NCI-H187 treated with DMSO at 0.1 percent for 48 hours (cell line): ENCODE data around the gene TFB1M.
"Not testable (repeated sequence)": the region's sequence is repeated elsewhere in the genome, so short reads cannot be mapped to it uniquely, and the experiment has no call there.

Experiments
- DNase-seq: peaks from one replicate; lab custom pipeline; 2025; lab: John Stamatoyannopoulos, UW

Gene TFB1M

DNA sequence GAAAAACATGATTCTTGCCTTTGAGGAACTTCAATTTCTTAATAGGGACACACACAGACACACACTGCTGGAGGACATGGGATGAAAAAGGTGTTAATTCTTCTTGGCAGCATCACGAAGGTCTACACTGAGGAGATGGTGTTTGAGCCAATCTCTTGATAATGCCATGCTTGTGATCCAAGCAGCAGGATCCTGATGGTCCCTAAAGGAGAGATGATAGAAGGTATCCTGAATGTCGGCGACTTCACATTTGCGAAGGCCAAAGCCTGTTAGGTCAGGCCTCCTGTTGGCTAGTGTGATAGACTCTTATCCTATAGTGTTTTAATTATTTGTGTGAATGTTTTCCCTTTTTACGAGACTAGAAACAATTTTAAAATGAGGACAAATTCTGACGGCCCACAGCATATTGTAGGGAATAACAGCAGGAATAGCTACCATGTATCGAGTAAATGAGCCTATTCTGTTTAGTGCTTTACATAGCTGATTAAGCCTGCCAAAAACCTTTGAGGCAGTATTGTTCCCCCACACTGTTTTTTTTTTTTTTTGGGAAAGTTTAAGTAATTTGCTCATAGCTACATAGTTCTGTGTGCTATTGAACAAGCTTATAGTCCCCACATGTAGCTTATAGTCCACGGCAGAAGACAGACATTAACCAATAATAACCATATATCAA is 15.3 kb upstream of the TFB1M start:
- no peak for DNase-seq

DNA sequence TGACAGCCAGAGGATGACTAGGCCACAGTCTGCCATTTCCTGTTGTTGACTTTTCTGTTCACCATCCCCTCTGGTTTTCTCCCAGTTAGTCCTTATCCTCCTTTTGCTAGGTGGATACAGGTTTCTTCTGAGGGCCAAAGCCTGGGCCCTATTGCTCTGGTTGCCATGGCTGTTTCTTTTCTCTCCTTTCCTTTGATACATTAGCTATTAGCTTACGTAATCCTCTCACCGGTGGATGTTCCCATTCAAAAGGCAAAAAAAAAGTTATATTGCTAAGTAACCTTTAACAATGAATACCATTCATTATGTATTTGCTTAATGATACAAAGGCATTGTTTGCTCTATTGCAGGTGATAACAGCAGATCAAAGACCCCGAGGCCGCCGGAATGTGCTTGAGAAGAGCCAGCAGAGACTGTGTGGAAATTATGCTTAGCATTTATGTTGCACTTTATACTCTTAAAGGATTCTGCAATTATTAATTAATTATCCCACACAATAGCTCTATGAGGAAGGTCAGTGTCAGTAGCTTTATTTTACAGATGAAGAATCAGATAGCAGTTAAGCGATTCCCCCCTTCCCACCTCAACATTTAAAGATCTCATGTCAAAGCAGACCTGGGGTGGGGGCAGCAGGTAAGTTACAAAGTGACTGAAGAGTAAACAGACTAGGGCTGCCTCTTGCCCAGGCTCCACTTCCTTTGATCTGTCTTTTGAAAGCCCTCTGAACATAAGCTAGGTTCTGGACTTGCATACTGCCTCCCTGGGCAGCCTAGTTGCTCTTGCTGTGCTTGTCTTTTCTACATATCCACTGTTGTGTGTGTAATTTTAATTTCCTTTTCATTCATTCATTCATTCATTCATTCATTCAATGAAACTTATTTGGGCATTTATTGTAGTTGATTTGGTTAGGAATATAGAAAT is 14.5 kb upstream of the TFB1M start:
- DNase-seq, result no peak

DNA sequence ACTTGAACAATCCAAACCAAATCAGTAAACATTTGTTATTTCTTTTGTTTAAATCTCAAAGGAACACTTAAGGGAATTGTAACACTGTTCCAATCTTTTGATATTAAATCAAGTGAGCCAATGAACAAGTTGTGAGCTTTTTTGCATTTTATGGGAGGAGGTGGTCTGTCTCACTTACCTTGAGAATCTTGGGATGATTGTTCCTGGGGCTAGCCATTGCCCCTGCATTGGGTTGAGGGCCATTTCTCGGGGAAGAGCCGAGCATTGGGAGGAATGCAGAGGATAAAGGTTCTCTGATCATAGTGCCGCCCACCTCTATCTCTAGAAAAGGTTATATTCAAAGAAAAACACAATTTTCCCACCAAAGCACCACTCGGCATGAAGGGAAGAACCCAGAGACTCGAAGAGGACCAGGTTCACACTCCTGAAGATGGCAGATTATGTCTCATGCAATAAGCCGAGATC is 13.8 kb upstream of the TFB1M start:
- DNase-seq, result no peak

DNA sequence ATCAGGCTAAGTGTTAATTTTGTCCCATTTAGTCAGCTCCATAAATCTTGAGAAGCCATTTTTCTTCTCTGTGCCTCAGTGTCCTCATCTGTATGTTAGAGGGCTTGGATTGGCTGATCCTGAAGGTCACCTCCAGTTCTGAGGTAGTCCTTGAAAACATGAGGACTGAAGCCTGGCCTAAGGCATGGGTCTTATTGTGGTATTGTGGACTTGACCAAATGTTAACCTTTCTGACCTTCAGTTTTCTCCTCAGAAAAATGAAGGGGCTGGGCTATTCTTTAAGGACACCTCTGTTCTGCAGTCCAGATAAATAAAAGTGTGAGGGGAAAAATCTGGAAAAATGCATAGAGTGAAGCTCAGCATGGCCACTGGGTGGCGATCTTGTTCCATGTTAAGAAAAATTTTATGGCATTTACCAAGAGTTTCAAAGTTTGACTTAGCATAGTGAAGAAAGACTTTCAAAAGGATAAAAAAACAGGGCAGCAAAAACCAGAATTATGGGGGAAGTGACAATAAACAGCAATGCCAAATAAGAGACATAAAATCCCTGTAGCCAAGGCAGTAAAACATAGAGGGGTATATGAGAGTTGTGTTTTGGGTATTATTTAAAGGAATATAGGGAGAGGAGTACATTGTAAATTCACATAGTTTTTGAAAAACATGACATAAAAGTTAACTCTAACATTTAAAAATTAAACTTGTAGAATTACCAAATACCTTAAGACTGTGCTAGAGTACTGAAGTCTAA is 13.2 kb upstream of the TFB1M start:
- peak; percentile 1 for DNase-seq

DNA sequence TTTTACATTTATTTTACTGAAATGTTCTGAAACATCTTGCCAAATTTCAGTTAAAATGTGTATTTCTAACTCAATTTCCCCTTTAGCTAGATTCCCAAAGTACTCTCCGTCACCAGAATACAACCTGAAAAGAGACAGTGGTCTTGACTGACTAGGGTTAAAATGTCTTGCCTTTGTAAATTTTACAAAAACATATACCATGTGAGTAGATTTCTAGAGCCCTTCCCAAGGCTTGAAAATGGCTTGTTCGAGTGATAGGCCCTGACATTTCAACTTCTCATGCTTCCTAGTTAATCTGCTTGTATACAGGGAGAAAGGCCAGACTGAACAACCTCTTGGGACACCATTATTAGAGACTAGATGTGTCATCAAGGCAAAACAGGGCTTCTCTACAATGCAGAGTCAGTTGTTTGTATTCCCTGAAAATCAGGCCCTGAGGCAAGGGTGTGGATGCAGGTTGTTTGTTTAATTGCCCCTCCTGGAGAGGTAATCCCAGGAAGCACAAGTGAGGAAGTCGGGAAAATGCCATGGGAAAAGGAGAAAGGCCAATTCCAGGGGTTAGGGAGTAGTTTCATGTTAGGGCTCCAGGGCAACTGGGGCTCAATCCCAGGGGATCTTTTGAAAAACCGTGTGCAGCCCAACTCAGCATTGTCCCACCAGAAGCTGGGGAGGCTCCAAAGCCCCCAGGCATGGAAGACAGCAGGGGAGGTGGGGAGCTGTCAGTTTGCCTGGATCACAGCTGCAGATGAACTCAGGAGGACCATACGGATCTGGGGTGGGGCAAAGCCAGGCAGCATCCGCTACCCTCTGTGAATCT is 11.6 kb upstream of the TFB1M start:
- no peak for DNase-seq

DNA sequence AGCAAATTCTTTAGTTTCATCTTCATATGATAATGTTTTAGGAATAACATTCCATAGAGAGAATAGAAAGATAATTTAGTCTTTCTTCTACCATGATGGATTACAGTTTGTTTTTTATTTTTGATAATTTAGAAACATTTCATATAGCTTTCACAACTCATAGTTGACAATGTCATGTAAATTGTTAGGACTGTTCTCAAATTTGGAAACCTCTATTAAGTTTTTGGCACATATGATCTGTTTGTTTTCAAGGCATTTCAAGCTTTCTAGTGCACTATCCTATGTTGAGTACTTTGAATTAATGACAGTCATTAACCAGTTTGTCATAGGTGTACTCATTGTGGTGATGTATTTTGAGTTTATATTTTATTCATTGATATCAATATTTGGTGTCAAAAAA is 10.7 kb upstream of the TFB1M start:
- DNase-seq, result no peak

DNA sequence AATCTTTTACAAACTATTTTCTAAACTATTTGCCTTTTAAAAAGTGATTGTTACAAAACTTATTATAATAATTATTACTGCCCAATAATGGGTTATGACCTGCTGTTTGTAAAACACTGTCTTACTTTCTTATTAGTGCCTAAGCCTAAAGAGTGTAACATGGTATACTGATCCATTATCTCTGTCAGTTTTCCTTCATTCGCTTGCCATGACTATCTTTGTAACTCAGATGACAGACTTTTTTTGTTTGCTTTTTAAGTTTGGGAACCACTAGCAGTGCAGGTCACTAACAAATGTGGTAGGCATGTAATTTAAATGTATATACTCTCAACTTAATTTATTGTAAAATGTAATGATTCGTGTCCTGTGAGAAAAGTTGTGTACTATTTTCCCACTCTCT is 9.9 kb upstream of the TFB1M start:
- DNase-seq, result no peak

DNA sequence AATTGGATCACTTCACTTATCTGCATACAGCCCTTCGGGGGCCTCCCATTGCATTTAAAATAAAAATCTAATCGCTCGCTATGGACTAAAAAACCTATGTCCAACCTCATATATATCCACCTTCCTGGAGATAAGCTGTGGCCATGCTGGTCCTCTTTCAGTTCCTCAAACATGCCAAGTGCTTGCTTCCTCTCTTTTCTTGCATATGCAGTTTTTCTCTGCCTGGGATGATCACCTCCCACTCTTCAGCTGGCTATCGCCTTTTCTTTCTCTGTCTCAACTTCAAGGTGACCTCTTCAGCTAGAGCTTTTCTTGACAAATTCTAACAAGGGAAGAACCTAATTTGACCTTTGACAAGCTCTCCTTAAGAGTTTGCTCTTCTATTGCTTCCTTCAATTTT is 5.6 kb upstream of the TFB1M start:
- no peak for DNase-seq

DNA sequence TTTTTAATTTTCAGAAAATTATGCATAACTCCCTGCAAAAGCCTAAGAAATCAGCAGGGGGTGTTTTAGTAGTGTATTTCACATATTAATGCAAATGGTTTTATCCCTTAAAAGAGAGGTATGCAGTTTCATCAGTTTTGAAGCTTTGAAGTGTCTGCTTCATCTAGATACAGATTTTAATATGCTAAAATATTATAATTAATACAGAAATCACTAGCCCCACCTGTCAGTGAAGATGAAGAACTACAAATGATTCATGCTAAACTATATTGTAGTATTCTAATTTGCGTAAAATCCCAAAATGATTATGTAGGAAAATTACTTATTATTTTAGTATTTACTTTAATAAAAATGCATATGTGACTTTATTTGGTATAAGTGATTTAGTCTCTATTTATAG is 2.9 kb upstream of the TFB1M start:
- DNase-seq, result no peak

DNA sequence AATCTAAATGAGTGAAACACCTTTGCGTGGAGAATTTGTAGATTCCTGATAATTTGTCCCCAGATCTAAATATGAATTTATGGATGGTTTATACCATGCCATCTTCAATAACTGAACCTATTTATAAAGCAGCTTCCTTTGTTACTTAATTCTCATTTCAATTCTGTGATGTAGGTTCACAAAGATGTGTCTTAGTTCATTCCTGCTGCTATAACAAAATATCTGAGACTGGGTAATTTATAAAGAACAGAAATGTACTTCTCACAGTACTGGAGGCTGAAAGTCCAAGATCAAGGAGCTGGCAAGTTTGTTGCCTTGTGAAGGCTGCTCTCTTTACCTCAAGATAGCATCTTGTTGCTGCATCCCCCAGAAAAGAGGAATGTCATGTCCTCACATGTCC is 2.1 kb upstream of the TFB1M start:
- DNase-seq, result no peak

DNA sequence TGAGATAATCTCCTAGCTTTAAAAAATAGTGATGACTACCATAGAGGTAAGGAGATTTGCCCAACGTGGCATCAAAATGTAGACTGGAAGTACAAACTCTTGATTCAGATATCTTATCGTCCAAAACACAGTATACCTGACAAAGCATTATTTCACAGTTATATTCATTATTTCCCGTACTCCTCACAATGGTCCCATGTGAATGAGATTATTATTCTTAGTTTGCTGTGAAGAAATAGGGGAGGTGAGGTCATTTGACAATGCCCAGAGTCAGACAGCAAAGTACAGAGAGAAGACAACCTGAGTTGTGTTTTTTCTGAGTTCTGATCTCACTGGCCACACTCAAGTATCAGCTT is 1.2 kb upstream of the TFB1M start:
- no peak for DNase-seq

DNA sequence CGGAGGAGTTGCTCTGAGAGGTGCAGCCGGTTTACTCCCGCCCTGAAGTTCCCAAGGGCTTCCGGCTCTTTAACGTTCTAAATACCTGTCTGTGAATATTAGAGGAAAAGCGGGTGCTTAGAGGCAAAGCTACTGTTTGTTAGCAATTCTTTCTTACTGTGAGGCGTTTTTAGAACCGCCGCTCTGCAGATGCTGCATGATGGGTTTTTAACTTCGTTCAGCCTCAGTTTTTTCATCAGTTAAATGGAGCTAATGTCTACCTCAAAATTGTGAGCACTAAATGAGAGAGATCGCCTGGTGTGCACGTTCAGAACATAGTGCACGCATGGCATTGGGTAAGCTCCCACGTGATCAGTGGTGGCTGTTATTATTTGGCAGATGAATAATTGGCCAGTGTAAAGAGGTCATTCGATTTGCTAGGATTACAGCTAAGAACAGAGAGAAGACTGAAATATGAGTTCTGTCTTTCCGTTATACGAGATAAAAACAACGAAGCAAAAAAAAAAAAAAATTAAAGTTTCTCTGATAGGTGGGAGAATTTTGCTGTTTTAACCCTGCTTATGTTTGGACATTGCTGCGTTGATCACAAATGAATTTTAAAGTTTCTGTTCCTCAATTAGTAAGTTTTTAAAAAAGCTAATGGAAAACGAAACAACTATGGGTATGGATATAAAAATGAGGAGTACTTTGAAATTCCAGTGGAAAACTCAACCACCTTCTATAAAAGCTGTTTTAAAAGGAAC is 660 bp upstream of the TFB1M start:
- peak; percentile 64 for DNase-seq

DNA sequence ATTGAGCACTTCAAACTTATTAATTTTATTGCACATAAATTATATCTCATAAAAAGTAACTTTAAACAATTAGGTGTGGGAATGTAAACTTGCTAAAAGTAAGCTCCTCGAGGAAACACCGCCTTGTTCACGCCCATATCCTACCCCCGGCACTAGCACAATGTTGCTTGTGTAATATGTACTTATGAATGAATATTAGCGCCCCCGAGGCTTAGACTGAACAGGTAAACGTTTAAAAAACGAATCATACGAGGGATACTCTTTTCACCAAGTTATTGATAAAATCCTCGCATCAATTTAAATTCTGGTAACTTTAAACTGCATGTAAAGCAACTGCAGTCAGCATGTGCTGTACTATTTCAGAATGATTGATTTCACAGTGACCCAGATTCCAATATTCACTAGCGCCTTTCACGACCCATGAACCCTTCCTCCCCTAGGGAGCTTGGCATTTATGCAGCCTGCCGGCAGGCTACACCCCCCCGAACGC is 637 bp downstream of the TFB1M start:
- DNase-seq, result no peak

DNA sequence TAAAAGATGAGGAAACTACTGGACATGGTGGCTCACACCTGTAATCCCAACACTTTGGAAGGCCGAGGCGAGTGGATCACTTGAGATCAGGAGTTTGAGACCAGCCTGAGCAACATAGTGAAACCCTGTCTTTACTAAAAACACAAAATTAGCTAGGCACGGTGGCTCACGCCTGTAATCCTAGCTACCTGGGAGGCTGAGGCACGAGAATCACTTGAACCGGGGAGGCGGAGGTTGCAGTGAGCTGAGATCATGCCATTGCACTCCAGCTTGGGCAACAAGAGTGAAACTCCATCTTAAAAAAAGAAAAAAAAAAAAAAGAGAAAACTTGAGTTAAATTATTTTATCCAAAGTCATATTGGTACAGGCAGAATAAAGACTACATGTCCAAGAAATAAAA is 1.3 kb downstream of the TFB1M start:
- not testable (repeated sequence) for DNase-seq

DNA sequence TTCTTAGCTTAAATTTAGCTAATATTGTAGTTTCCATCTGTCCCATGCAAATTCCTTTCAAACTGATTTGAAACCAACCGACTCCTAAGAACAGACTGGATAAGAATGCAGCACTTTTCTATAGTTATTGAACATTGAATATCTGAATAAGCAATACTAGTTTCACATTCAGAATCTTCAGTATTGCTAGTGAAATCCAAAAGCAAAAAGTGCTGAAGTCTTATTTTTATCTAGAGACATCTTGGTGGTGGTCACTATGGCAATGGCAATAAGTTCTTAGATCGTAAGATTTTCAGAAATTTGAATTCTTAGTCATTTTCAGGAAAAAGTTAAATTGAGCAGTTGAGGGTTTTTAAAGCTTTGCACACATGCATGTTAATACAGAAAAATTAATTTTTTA is 2.7 kb downstream of the TFB1M start:
- DNase-seq, result no peak

DNA sequence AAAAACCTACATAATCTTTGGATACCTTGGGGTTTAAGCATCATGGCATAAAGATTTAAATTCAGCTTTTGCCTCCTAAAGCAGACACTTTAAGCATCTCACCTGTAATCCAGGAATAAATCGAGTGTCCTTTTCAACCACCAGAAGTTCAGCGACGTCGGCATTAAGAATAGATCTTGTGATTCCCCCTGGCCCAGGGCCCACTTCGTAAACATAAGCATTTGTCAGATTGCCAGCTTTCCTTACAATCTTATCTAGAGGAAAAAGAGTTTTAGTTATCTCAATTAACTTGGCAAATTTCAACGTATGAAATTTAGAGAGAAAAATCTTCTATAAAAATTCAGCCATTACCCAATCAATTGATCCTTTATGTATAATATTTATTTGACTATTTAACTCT is 3.2 kb downstream of the TFB1M start:
- no peak for DNase-seq

DNA sequence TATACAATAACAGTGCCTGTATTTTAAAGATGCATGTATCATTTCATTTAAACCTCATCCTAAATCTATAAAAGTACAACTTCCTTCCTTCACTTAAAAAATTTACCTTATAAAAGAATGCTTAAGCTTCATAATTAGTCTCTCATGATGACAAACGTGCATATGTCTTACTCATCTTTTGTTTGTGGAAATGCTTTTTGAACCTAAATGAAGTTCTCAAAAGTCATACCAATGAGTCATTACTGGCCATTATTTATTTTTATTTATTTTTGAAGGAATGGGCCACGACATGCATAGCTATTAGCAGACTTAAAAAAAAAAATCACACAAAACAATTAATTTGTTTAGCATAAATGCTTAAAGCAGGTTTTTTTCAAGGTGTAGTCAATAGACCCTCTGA is 3.7 kb downstream of the TFB1M start:
- DNase-seq, result no peak

DNA sequence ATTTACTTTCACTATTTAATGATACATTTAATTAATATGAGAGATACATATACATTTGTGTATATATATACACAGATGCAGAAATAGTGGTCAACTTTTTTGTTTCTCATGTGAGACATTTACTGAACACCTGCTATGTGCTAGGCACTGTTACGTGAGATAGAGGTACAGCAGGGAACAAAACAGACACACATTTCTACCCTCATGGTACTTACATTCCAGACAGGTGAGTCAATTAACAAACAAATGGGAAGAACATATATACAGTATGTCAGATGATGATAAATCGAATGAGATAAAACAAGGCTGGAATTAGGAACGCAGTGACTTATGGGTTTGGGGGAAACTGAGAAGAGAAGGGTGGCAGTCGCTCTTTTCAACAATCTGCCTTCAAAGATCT is 5.1 kb downstream of the TFB1M start:
- no peak for DNase-seq

DNA sequence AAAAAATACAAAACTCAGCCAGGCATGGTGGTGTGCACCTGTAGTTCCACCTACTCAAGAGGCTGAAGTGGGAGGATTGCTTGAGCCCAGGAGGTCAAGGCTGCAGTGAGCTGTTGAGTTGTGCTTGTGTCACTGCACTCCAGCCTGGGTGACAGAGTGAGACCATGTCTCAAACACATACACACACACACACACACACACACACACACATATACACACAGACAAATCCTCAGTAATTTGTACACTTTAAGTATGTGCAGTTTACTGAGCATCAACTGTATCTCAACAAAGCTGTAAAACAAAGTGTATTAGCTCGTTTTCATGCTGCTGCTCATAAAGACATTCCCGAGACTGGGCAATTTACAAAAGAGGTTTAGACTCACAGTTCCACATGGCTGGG is 7.3 kb downstream of the TFB1M start:
- DNase-seq, result no peak

DNA sequence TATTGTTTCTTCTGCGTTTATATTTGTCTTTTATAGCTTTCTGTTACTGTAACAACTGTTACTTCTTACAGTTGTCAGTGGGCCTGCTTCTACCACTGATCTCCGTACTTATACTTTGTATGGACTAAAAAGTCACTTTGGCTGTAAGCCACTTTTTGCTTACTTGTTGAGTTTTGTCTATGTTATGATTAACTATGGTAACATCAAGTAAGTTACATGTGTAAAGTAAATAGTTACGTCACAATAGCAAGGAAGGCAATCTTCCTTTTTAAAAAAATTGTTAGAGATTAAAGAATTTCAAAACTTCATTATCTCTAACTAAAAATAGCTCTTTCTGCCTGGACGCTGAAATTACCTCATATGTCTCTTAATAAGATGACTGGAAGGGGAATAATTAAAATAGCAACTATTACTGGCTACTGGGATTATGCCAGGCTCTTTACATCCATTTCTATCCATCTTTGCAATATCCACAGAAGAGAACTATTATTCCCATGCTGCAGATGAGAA is 10.9 kb downstream of the TFB1M start:
- DNase-seq, result no peak

DNA sequence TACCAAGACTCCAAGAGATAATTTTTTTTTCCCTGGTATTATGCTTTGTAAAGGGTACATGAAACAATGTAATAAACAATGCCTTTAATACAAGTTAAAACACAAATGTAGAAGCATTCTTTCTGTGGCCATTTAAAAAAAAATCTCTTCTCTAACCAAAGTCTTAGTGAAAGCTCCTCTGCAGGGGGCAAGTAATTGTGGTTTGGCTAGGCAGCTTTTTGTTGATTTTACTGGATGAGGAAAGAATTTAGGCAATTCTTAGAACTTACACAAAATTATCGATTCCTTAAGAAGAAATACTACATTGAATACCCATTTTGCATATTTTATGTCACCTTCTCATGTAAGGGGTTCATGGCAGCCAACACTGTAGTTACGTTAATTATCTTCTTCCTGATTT is 12.4 kb downstream of the TFB1M start:
- no peak for DNase-seq
